SK-N-SH (cell line): Measurements from ENCODE around the gene FRY.

ENCODE experiments used
- EP300 ChIP-seq, 2 experiments: IDR thresholded peaks; 2 replicates each; pipeline versions ENCODE4 v1.4.0 to v1.6.1; 2012; ENCODE audit warnings: borderline replicate concordance in 1 of 2, low read depth in 1 of 2, low read length in 1 of 2
- EZH2phosphoT487 ChIP-seq: fragments of 200-600 bp; sonication (generic); IDR thresholded peaks from 2 replicates; pipeline ENCODE4 v1.6.1; 2017; ENCODE audit warnings: low read depth, mixed run types, mild to moderate bottlenecking, antibody characterized with exemption, moderate library complexity, borderline replicate concordance
- FOXJ3 ChIP-seq: sonication (generic); formaldehyde crosslinking; IDR thresholded peaks from 2 replicates; pipeline ENCODE4 v1.5.1; 2020; ENCODE audit warnings: mild to moderate bottlenecking, missing genetic modification reagents
- GABPA ChIP-seq: IDR thresholded peaks from 2 replicates; pipeline ENCODE4 v1.4.0; 2012; ENCODE audit warnings: low read depth, mild to moderate bottlenecking
- POLR2AphosphoS5 ChIP-seq: IDR thresholded peaks from 2 replicates; pipeline ENCODE4 v1.6.1; 2012; ENCODE audit warnings: low read depth, low read length
- RAD21 ChIP-seq: IDR thresholded peaks from 2 replicates; pipeline ENCODE4 v1.6.1; 2012; ENCODE audit warnings: mild to moderate bottlenecking, low read length
- RCOR1 ChIP-seq: fragments of 150-350 bp; IDR thresholded peaks from 2 replicates; pipeline ENCODE4 v1.6.1; 2017; ENCODE audit warnings: antibody characterized with exemption, low read length
- RFX5 ChIP-seq: IDR thresholded peaks from 2 replicates; pipeline ENCODE4 v1.6.1; 2012; ENCODE audit warnings: mild to moderate bottlenecking, improper control_type of control experiment, low read length
- SIN3A ChIP-seq: IDR thresholded peaks from 2 replicates; pipeline ENCODE4 v1.6.1; 2012; ENCODE audit warnings: low read depth, mild to moderate bottlenecking, low read length, moderate library complexity, borderline replicate concordance
- TF ChIP-seq, protein P1 (sequence below): fragments of 200-600 bp; sonication (generic); IDR thresholded peaks from 2 replicates; pipeline ENCODE4 v1.6.1; 2017; ENCODE audit warnings: antibody characterized with exemption, mild to moderate bottlenecking, moderate library complexity
- TF ChIP-seq, protein P2 (sequence below): IDR thresholded peaks from 2 replicates; pipeline ENCODE4 v1.4.0; 2012; ENCODE audit warnings: low read depth
- TF ChIP-seq, protein P3 (sequence below): IDR thresholded peaks from 2 replicates; pipeline ENCODE4 v1.6.1; 2012; ENCODE audit warnings: mild to moderate bottlenecking, low read depth, low read length, moderate library complexity

DNA sequence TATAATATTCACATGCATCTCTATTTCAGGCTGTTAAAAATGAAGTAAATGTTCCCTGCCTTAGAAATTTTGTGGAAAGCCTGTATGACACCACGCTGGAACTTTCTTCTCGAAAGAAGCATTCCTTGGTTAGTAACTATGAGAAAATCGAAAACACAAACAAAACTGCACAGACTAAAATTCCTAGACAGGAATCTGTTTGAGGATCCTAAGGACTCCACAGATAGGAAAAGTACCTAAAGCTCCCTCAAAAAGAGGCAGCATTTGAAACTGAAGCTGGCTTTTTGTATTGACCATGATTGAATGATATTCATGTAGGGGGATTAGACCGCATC is 103.4 kb downstream of the FRY start:
- TF ChIP-seq, protein P1, sequence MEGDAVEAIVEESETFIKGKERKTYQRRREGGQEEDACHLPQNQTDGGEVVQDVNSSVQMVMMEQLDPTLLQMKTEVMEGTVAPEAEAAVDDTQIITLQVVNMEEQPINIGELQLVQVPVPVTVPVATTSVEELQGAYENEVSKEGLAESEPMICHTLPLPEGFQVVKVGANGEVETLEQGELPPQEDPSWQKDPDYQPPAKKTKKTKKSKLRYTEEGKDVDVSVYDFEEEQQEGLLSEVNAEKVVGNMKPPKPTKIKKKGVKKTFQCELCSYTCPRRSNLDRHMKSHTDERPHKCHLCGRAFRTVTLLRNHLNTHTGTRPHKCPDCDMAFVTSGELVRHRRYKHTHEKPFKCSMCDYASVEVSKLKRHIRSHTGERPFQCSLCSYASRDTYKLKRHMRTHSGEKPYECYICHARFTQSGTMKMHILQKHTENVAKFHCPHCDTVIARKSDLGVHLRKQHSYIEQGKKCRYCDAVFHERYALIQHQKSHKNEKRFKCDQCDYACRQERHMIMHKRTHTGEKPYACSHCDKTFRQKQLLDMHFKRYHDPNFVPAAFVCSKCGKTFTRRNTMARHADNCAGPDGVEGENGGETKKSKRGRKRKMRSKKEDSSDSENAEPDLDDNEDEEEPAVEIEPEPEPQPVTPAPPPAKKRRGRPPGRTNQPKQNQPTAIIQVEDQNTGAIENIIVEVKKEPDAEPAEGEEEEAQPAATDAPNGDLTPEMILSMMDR = no peak
- TF ChIP-seq EP300 (IDR thresholded peaks at IDR 0.05; ENCODE audit: borderline replicate concordance in 1 of 2, low read depth in 1 of 2, low read length in 1 of 2) (no peak), RCOR1 (no peak), EZH2phosphoT487 (no peak), SIN3A (no peak), RAD21 (no peak), GABPA (no peak), FOXJ3 (CRISPR knock-in tag) (no peak), RFX5 (no peak), POLR2AphosphoS5 (no peak)
- TF ChIP-seq, protein P2, sequence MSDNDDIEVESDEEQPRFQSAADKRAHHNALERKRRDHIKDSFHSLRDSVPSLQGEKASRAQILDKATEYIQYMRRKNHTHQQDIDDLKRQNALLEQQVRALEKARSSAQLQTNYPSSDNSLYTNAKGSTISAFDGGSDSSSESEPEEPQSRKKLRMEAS = no peak
- TF ChIP-seq, protein P3, sequence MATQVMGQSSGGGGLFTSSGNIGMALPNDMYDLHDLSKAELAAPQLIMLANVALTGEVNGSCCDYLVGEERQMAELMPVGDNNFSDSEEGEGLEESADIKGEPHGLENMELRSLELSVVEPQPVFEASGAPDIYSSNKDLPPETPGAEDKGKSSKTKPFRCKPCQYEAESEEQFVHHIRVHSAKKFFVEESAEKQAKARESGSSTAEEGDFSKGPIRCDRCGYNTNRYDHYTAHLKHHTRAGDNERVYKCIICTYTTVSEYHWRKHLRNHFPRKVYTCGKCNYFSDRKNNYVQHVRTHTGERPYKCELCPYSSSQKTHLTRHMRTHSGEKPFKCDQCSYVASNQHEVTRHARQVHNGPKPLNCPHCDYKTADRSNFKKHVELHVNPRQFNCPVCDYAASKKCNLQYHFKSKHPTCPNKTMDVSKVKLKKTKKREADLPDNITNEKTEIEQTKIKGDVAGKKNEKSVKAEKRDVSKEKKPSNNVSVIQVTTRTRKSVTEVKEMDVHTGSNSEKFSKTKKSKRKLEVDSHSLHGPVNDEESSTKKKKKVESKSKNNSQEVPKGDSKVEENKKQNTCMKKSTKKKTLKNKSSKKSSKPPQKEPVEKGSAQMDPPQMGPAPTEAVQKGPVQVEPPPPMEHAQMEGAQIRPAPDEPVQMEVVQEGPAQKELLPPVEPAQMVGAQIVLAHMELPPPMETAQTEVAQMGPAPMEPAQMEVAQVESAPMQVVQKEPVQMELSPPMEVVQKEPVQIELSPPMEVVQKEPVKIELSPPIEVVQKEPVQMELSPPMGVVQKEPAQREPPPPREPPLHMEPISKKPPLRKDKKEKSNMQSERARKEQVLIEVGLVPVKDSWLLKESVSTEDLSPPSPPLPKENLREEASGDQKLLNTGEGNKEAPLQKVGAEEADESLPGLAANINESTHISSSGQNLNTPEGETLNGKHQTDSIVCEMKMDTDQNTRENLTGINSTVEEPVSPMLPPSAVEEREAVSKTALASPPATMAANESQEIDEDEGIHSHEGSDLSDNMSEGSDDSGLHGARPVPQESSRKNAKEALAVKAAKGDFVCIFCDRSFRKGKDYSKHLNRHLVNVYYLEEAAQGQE = no peak
